GM18858 (cell line): ENCODE measurements around the gene TUBB4A.

Source experiments
- ATAC-seq: cut with Tn5 transposase; IDR thresholded peaks from one replicate; pipeline ENCODE4 v1.9.1; 2021; ENCODE audit not compliant: unreplicated experiment

TUBB4A gene

GRCh38 chr19:6448045-6448444, 54.1 kb downstream of the TUBB4A start:
- no peak for ATAC-seq

GRCh38 chr19:6446452-6446851, 55.7 kb downstream of the TUBB4A start:
- ATAC-seq, result no peak
